H9 (cell line): ENCODE data around the gene P2RX6. TPM values are rescaled to one million over a fixed set of nuclear protein-coding genes. Genes with fewer than 3 reads are reported as not detected.

Experiments used
- DNase-seq: peaks from one replicate; pipeline ENCODE4 v3.0.0-alpha.2; 2017
- H2AFZ ChIP-seq: one replicate; pipeline ENCODE4 v1.6.1; 2013; ENCODE audit warnings: mild to moderate bottlenecking, low read length, control low read depth, moderate library complexity
- H2AK5ac ChIP-seq: 2 replicates; pipeline ENCODE4 v1.6.1; 2013; ENCODE audit warnings: low read length, control low read depth, mixed read lengths; ENCODE audit not compliant: insufficient read length
- H2BK120ac ChIP-seq: one replicate; pipeline ENCODE4 v1.6.1; 2013; ENCODE audit warnings: low read depth, mild to moderate bottlenecking, low read length, control low read depth, inconsistent platforms; ENCODE audit not compliant: poor library complexity, severe bottlenecking
- H2BK12ac ChIP-seq: 2 replicates; pipeline ENCODE4 v1.6.1; 2013; ENCODE audit warnings: low read length, control low read depth, mixed read lengths, low read depth; ENCODE audit not compliant: insufficient read length
- H2BK15ac ChIP-seq: 2 replicates; pipeline ENCODE4 v1.6.1; 2013; ENCODE audit warnings: low read depth, low read length, control low read depth
- H2BK20ac ChIP-seq: one replicate; pipeline ENCODE4 v1.6.1; 2013; ENCODE audit warnings: low read depth, mild to moderate bottlenecking, low read length, control low read depth, inconsistent platforms; ENCODE audit not compliant: poor library complexity, severe bottlenecking
- H2BK5ac ChIP-seq: 2 replicates; pipeline ENCODE4 v1.6.1; 2013; ENCODE audit warnings: low read length, control low read depth, mixed read lengths; ENCODE audit not compliant: insufficient read length
- H3K14ac ChIP-seq: 2 replicates; pipeline ENCODE4 v1.6.1; 2013; ENCODE audit warnings: low read length, control low read depth; ENCODE audit not compliant: insufficient read depth
- H3K18ac ChIP-seq: 2 replicates; pipeline ENCODE4 v1.6.1; 2013; ENCODE audit warnings: low read depth, mild to moderate bottlenecking, mixed read lengths, low read length, control low read depth; ENCODE audit not compliant: insufficient read length
- H3K23ac ChIP-seq: 2 replicates; pipeline ENCODE4 v1.6.1; 2013; ENCODE audit warnings: low read length, control low read depth, mixed read lengths, low read depth; ENCODE audit not compliant: insufficient read length
- H3K23me2 ChIP-seq: 2 replicates; pipeline ENCODE4 v1.6.1; 2013; ENCODE audit warnings: low read depth, mild to moderate bottlenecking, mixed read lengths, low read length, control low read depth; ENCODE audit not compliant: insufficient read length, poor library complexity, severe bottlenecking
- H3K27ac ChIP-seq: 2 replicates; pipeline ENCODE4 v1.5.1; 2013; ENCODE audit warnings: low read length, control low read depth, mixed read lengths, low read depth; ENCODE audit not compliant: insufficient read length
- H3K27me3 ChIP-seq: 2 replicates; pipeline ENCODE4 v1.6.1; 2013; ENCODE audit warnings: low read length, control low read depth, inconsistent platforms; ENCODE audit not compliant: insufficient read depth
- H3K4ac ChIP-seq: 2 replicates; pipeline ENCODE4 v1.6.1; 2013; ENCODE audit warnings: low read depth, mild to moderate bottlenecking, control low read depth, inconsistent platforms, low read length, moderate library complexity
- H3K4me1 ChIP-seq: 2 replicates; pipeline ENCODE4 v1.6.1; 2013; ENCODE audit warnings: low read length, control low read depth, inconsistent platforms; ENCODE audit not compliant: insufficient read depth
- H3K4me2 ChIP-seq: 2 replicates; pipeline ENCODE4 v1.6.1; 2013; ENCODE audit warnings: low read length, control low read depth, mixed read lengths; ENCODE audit not compliant: insufficient read length, insufficient read depth
- H3K56ac ChIP-seq: 2 replicates; pipeline ENCODE4 v1.6.1; 2013; ENCODE audit warnings: low read depth, mild to moderate bottlenecking, mixed read lengths, low read length, control low read depth; ENCODE audit not compliant: insufficient read length
- H3K79me1 ChIP-seq: 2 replicates; pipeline ENCODE4 v1.6.1; 2013; ENCODE audit warnings: low read depth, mild to moderate bottlenecking, moderate library complexity, low read length, control low read depth, inconsistent platforms; ENCODE audit not compliant: insufficient read depth, poor library complexity, severe bottlenecking
- H3K79me2 ChIP-seq: 2 replicates; pipeline ENCODE4 v1.6.1; 2013; ENCODE audit warnings: low read length, control low read depth, inconsistent platforms; ENCODE audit not compliant: insufficient read depth
- H3K9ac ChIP-seq: 2 replicates; pipeline ENCODE4 v1.6.1; 2013; ENCODE audit warnings: low read length, control low read depth, mixed read lengths; ENCODE audit not compliant: insufficient read length; ENCODE audit errors: extremely low read depth
- H3K9me3 ChIP-seq: one replicate; pipeline ENCODE4 v1.6.1; 2013; ENCODE audit warnings: low read depth, low read length, inconsistent platforms; ENCODE audit not compliant: control insufficient read depth
- H3T11ph ChIP-seq: one replicate; pipeline ENCODE4 v1.6.1; 2013; ENCODE audit warnings: mild to moderate bottlenecking, low read length, control low read depth, inconsistent platforms
- H4K20me1 ChIP-seq: one replicate; pipeline ENCODE4 v1.6.1; 2013; ENCODE audit not compliant: control insufficient read depth, insufficient read length, insufficient read depth
- H4K5ac ChIP-seq: 2 replicates; pipeline ENCODE4 v1.6.1; 2013; ENCODE audit warnings: low read depth, mild to moderate bottlenecking, mixed read lengths, low read length, control low read depth; ENCODE audit not compliant: insufficient read length
- H4K8ac ChIP-seq: replicated peaks from 2 replicates; pipeline ENCODE4 v1.6.1; 2013; ENCODE audit warnings: low read length, control low read depth, mixed read lengths, low read depth; ENCODE audit not compliant: insufficient read length
- H4K91ac ChIP-seq: 2 replicates; pipeline ENCODE4 v1.6.1; 2013; ENCODE audit warnings: low read depth, mild to moderate bottlenecking, moderate library complexity, mixed read lengths, low read length, control low read depth; ENCODE audit not compliant: insufficient read length
- H3K27ac Mint-ChIP-seq, 3 experiments: 2 replicates in 2 of 3; 3 replicates in 1 of 3; pipeline ENCODE4 v1.8.0; 2020 to 2021; ENCODE audit warnings: mixed read lengths in 3 of 3, mild to moderate bottlenecking in 1 of 3, moderate library complexity in 1 of 3
- H3K27me3 Mint-ChIP-seq: 2 replicates; pipeline ENCODE4 v1.8.0; 2021; ENCODE audit warnings: low read depth, mild to moderate bottlenecking, moderate library complexity, mixed read lengths
- H3K36me3 Mint-ChIP-seq, 3 experiments: 2 replicates in 2 of 3; 3 replicates in 1 of 3; pipeline ENCODE4 v1.8.0; 2020 to 2021; ENCODE audit warnings: low read depth in 3 of 3, mixed read lengths in 3 of 3; ENCODE audit not compliant: insufficient read depth in 1 of 3
- H3K4me1 Mint-ChIP-seq, 2 experiments: 2 replicates each; pipeline ENCODE4 v1.8.0; 2020; ENCODE audit warnings: mixed read lengths in 2 of 2
- H3K4me3 Mint-ChIP-seq, 2 experiments: 2 replicates in 1 of 2; 3 replicates in 1 of 2; pipeline ENCODE4 v1.8.0; 2020 to 2021; ENCODE audit warnings: mild to moderate bottlenecking in 2 of 2, mixed read lengths in 2 of 2, moderate library complexity in 1 of 2
- H3K9me3 Mint-ChIP-seq, 2 experiments: 2 replicates in 1 of 2; 3 replicates in 1 of 2; pipeline ENCODE4 v1.8.0; 2020; ENCODE audit warnings: mild to moderate bottlenecking in 2 of 2, mixed read lengths in 2 of 2, moderate library complexity in 1 of 2
- WGBS: extraction: QIAGEN DNeasy Blood & Tissue Kit; methylation state at CpG from one replicate; pipeline ENCODE4 v1.1.7; 2013; ENCODE audit warnings: missing lambda C conversion rate, low lambda C conversion rate, mixed read lengths; ENCODE audit not compliant: insufficient read length; ENCODE audit errors: extremely low coverage; 5-methylcytosine and 5-hydroxymethylcytosine counted together
- total RNA-seq: library from RNA; stranded (reverse); gene quantifications from 2 replicates; pipeline ENCODE4 v1.2.1, GENCODE V29; 2021
- TF ChIP-seq, protein P1 (sequence below): fragments of 200-600 bp; sonication (generic); conservative IDR thresholded peaks from 3 replicates; pipeline ENCODE4 v1.8.0; 2021; ENCODE audit warnings: antibody characterized with exemption, mild to moderate bottlenecking

Gene P2RX6
- total RNA-seq, 1 experiment from 2014 or later, result not detected

- Histone ChIP-seq H4K8ac (no peak overlapping the region), H3K4me1 (no peaks in the 10 kb centered on the region), H3K23ac (no peak overlapping the region), H3K18ac (no peak overlapping the region), H3K27ac (no peak overlapping the region), H2BK20ac (no peak overlapping the region), H3K14ac (no peak overlapping the region; the same call in 1 of the 2 replicates), H3K27me3 (no peaks in the 10 kb centered on the region), H4K5ac (no peak overlapping the region), H2AK5ac (no peak overlapping the region), H2BK5ac (no peak overlapping the region), H2BK120ac (no peak overlapping the region), H4K91ac (no peak overlapping the region), H3K4me2 (no peak overlapping the region), H2BK12ac (no peak overlapping the region), H4K20me1 (no peaks in the 10 kb centered on the region), H3K56ac (no peak overlapping the region), H3K79me2 (no peaks in the 10 kb centered on the region), H3K79me1 (no peaks in the 10 kb centered on the region), H3K23me2 (no peaks in the 10 kb centered on the region), H2BK15ac (no peak overlapping the region), H3K9me3 (no peaks in the 10 kb centered on the region), H2AFZ (no peak overlapping the region), H3K4ac (no peak overlapping the region), H3K9ac (no peak overlapping the region), H3T11ph (no peak overlapping the region)
- H3K4me3 Mint-ChIP-seq, result no peak overlapping the region
- H3K36me3 Mint-ChIP-seq, result no peaks in the 10 kb centered on the region; a peak in 1 of 7 replicates
- peaks cover 17% of the 10 kb centered on the region for H3K27me3 Mint-ChIP-seq
- peaks cover 0 to 2% of the 10 kb centered on the region in 2 experiments; a peak in 1 of 5 replicates for H3K9me3 Mint-ChIP-seq
- TF ChIP-seq, protein P1, sequence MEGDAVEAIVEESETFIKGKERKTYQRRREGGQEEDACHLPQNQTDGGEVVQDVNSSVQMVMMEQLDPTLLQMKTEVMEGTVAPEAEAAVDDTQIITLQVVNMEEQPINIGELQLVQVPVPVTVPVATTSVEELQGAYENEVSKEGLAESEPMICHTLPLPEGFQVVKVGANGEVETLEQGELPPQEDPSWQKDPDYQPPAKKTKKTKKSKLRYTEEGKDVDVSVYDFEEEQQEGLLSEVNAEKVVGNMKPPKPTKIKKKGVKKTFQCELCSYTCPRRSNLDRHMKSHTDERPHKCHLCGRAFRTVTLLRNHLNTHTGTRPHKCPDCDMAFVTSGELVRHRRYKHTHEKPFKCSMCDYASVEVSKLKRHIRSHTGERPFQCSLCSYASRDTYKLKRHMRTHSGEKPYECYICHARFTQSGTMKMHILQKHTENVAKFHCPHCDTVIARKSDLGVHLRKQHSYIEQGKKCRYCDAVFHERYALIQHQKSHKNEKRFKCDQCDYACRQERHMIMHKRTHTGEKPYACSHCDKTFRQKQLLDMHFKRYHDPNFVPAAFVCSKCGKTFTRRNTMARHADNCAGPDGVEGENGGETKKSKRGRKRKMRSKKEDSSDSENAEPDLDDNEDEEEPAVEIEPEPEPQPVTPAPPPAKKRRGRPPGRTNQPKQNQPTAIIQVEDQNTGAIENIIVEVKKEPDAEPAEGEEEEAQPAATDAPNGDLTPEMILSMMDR, result no peak
- DNase-seq, result no peak
- no CpG with 5 or more reads among the region's 12 CpGs for WGBS
- no peak overlapping the region for H3K27ac Mint-ChIP-seq
- H3K4me1 Mint-ChIP-seq, result no peaks in the 10 kb centered on the region
Measured at GRCh38 chr22:21067901-21068680, 53.1 kb downstream of the P2RX6 start.
